Spleen (tissue), 11 donors: Measurements from ENCODE around the gene TTC23. TPM values are rescaled to one million over a fixed set of nuclear protein-coding genes. Genes with fewer than 3 reads are reported as not detected.
A peak's percentile ranks its signal among the peaks of the same experiment; 100 is the strongest.

Experiments
- DNase-seq: peaks from one replicate; pipeline ENCODE4 v3.0.0-alpha.2; 2020
- H3K27ac ChIP-seq, 8 donors: fragments of 200-600 bp; sonication (generic) in 7 of 8; 1 replicate in 4 of 8; 2 replicates in 4 of 8; pipeline versions ENCODE4 v1.5.0 to v1.8.0; 2016 to 2021; ENCODE audit warnings: inconsistent platforms in 4 of 8, mild to moderate bottlenecking in 4 of 8, moderate library complexity in 1 of 8
- H3K27me3 ChIP-seq, 7 donors: fragments of 200-600 bp; sonication (generic) in 6 of 7; replicated peaks in 1 of 7; 1 replicate in 4 of 7; 2 replicates in 3 of 7; pipeline versions ENCODE4 v1.5.0 to v1.8.0; 2016 to 2021; ENCODE audit warnings: inconsistent platforms in 3 of 7, mild to moderate bottlenecking in 1 of 7
- H3K36me3 ChIP-seq, 6 donors: fragments of 200-600 bp; sonication (generic) in 5 of 6; 1 replicate in 4 of 6; 2 replicates in 2 of 6; pipeline versions ENCODE4 v1.5.0 to v1.8.0; 2016 to 2021; ENCODE audit warnings: inconsistent platforms in 2 of 6
- H3K4me1 ChIP-seq, 6 donors: fragments of 200-600 bp; sonication (generic) in 5 of 6; 1 replicate in 3 of 6; 2 replicates in 3 of 6; pipeline versions ENCODE4 v1.5.0 to v1.8.0; 2016 to 2021; ENCODE audit warnings: inconsistent platforms in 3 of 6
- H3K4me3 ChIP-seq, 8 donors: fragments of 200-600 bp; sonication (generic) in 7 of 8; 1 replicate in 4 of 8; 2 replicates in 4 of 8; pipeline versions ENCODE4 v1.5.0 to v1.8.0; 2016 to 2021; ENCODE audit warnings: inconsistent platforms in 4 of 8, mild to moderate bottlenecking in 4 of 8, moderate library complexity in 2 of 8
- H3K9me3 ChIP-seq, 8 donors: fragments of 200-600 bp; sonication (generic) in 7 of 8; 1 replicate in 4 of 8; 2 replicates in 4 of 8; pipeline versions ENCODE4 v1.5.0 to v1.8.0; 2016 to 2021; ENCODE audit warnings: inconsistent platforms in 4 of 8
- POLR2A ChIP-seq, 3 donors: fragments of 450-650 bp; IDR thresholded peaks; one replicate each; pipeline ENCODE4 v1.5.1; 2017; ENCODE audit warnings: antibody characterized with exemption in 3 of 3, mild to moderate bottlenecking in 1 of 3
- POLR2AphosphoS5 ChIP-seq, 3 donors: sonication (generic); formaldehyde crosslinking; IDR thresholded peaks; one replicate each; pipeline ENCODE4 v1.5.1; 2017; ENCODE audit warnings: antibody characterized with exemption in 3 of 3
- WGBS, 5 donors: extraction: QIAGEN DNeasy Blood & Tissue Kit in 3 of 5; methylation state at CpG; one replicate each; pipeline versions ENCODE4 v1.1.5 to v1.1.7; 2013 to 2018; 5-methylcytosine and 5-hydroxymethylcytosine counted together
- intact Hi-C: fragments of 100-400 bp; cut with DNase I; formaldehyde crosslinking; loops from one replicate; pipeline ENCODE4 v1.15.0; 2023; ENCODE audit warnings: low total_unique reads
- polyA plus RNA-seq, 3 donors: library from polyadenylated mRNA; stranded (reverse); fragments of 200-250 nt; gene quantifications; one replicate each; pipeline ENCODE4 v1.2.1, GENCODE V29; 2013
- total RNA-seq, 7 donors: library from RNA; depleted of rRNA in 3 of 7; stranded (reverse); fragments of >200 nt in 3 of 7; fragmentation: NEBNext Ultra II Directional in 4 of 7; extraction: Animal tissue kit (Norgen Biotek cat#: 25700) in 4 of 7; gene quantifications; one replicate each; pipeline versions ENCODE4 v1.1.0 to v1.2.1, GENCODE V29; 2016 to 2021
- TF ChIP-seq, protein P1 (sequence below), 11 experiments: fragments of 200-600 bp in 7 of 11; fragments of 450-650 bp in 4 of 11; sonication (generic) in 4 of 11; IDR thresholded peaks in 8 of 11; conservative IDR thresholded peaks in 3 of 11; 1 replicate in 7 of 11; 2 replicates in 4 of 11; pipeline versions ENCODE4 v1.4.0 to v1.8.0; 2016 to 2021; ENCODE audit warnings: antibody characterized with exemption in 11 of 11, inconsistent platforms in 4 of 11, mild to moderate bottlenecking in 1 of 11
- donor health status: healthy with polysubstance abuse.
- donor health status: DM: no; HTN: no; CAD: no; lungs with moderate emphysema.
- donor health status: DM: no; HTN: no; CAD: no.
- donor health status: Bipolar disorder and iron deficiency.
- donor health status: healthy.
- donor health status: DM: no; HTN: no; CAD: no.
- donor health status: DM: yes; HTN: yes; CAD: no.

TTC23 gene
- total and polyA plus RNA-seq, 10 donors: 3.6 to 17.0 (median 12.0) TPM

DNA sequence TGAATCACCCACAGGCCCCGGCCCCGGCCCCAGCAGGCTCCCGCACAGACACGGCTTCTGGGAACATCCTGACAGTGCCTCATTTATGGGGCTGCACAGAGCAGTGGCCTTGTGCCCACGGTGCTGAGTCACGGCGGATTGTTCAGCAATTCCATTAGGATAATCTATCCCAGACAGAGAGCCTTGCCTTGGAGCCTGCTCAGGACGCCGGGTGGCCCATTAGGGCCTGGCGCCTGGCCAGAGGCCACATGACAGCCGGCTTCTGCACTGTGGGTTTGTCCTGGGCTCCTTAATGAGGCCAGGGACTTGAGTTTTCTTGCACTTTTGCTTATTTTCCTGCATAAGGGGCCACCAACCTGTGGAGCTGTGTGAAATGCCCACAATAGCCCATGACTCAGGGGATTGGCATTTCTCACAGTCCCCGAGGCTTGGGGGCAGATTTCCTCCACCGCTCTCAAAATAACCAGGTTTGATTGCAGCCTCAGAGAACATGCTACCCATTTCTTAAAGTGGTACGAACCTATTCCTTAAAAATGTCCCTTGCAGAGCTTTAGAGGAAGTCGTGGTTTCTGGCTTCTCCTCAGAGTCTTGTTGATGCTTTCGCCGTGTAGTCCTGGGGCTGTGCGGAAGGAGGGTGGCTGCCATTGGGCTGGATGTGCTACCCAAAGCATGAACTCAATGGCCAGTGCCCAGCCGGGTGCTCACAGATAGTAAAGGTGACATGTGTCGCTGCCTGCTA, 125.5 kb downstream of the TTC23 start:
- H3K4me1 ChIP-seq: peaks cover 3 to 16% (median 10%) of the 10 kb centered on the region in 6 donors
- WGBS, 5 donors: 14 to 28% (median 22%) methylated on average over 19 to 20 of the region's 20 CpGs
- TF ChIP-seq POLR2AphosphoS5 (IDR thresholded peaks at IDR 0.05): peak; percentile 22 to 30 (median 30)
- TF ChIP-seq, protein P1, sequence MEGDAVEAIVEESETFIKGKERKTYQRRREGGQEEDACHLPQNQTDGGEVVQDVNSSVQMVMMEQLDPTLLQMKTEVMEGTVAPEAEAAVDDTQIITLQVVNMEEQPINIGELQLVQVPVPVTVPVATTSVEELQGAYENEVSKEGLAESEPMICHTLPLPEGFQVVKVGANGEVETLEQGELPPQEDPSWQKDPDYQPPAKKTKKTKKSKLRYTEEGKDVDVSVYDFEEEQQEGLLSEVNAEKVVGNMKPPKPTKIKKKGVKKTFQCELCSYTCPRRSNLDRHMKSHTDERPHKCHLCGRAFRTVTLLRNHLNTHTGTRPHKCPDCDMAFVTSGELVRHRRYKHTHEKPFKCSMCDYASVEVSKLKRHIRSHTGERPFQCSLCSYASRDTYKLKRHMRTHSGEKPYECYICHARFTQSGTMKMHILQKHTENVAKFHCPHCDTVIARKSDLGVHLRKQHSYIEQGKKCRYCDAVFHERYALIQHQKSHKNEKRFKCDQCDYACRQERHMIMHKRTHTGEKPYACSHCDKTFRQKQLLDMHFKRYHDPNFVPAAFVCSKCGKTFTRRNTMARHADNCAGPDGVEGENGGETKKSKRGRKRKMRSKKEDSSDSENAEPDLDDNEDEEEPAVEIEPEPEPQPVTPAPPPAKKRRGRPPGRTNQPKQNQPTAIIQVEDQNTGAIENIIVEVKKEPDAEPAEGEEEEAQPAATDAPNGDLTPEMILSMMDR (IDR thresholded peaks at IDR 0.05 in 8 of 11, conservative IDR thresholded peaks at IDR 0.05 in 3 of 11): no peak
- intact Hi-C loops: no loop called here
- H3K9me3 ChIP-seq: no peaks in the 10 kb centered on the region
- peak overlapping the region in 5 of 8 donors; percentile 24 to 58 (median 55) for H3K27ac ChIP-seq
- H3K4me3 ChIP-seq: peak overlapping the region in 3 of 8 donors; percentile 9 to 37 (median 14)
- peaks cover 0 to 4% (median 0%) of the 10 kb centered on the region in 6 donors for H3K36me3 ChIP-seq
- H3K27me3 ChIP-seq: peaks cover 0 to 19% (median 0%) of the 10 kb centered on the region in 7 donors
- DNase-seq: no peak

DNA sequence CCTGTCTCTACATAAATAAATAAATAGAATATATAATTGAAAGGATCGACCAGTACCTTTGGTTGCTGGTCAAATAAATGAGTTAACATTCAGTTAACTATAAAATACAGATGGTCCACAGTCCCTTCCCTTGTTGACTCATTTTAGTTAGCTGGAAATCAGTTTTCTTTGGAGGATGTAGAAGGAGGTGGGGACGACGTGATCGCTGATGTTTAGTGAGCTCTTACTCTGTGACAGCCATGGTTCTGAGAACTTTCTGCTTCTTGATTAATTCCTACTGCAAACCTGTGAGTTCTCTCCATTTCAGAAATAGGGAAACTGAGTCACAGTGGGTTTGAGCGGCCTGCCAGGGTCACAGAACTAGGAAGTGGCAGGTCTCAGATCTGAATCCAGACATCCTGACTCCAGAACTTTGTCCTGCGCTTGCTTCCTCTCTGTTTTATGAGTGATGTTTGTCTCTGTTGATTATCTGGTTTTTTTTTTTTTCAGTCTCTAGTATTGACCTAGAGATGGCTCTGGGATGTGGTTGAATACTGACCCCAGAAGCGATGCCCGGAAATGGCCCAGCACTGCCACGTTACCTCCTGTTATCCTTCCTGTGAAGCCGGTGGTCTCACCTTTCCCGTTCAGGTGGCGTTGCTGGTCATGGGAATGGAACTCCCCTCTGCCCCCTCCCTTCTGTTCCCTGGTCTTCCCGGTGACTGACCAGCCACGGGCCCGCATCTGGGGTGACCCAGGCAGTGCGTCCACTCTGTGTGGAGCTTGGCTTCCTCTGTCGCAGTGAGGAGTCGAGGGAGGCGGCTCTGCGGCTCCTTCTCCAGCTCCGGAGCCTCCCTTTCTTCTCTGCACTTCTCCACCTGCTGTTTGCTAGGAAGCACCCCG, 126.3 kb downstream of the TTC23 start:
- Histone ChIP-seq H3K4me3 (peak overlapping the region in 3 of 8 donors; percentile 9 to 37 (median 14)), H3K27ac (peak overlapping the region in 5 of 8 donors; percentile 24 to 58 (median 55)), H3K36me3 (peaks cover 0 to 4% (median 0%) of the 10 kb centered on the region in 6 donors), H3K4me1 (peaks cover 3 to 16% (median 10%) of the 10 kb centered on the region in 6 donors), H3K9me3 (no peaks in the 10 kb centered on the region), H3K27me3 (peaks cover 0 to 19% (median 0%) of the 10 kb centered on the region in 7 donors)
- no peak for DNase-seq
- intact Hi-C loops: no loop called here
- WGBS, 5 donors: 53 to 73% (median 67%) methylated on average over 20 to 22 of the region's 22 CpGs
- TF ChIP-seq POLR2AphosphoS5 (IDR thresholded peaks at IDR 0.05) (no peak), POLR2A (IDR thresholded peaks at IDR 0.05) (no peak)
- TF ChIP-seq, protein P1 (IDR thresholded peaks at IDR 0.05 in 8 of 11, conservative IDR thresholded peaks at IDR 0.05 in 3 of 11): no peak

DNA sequence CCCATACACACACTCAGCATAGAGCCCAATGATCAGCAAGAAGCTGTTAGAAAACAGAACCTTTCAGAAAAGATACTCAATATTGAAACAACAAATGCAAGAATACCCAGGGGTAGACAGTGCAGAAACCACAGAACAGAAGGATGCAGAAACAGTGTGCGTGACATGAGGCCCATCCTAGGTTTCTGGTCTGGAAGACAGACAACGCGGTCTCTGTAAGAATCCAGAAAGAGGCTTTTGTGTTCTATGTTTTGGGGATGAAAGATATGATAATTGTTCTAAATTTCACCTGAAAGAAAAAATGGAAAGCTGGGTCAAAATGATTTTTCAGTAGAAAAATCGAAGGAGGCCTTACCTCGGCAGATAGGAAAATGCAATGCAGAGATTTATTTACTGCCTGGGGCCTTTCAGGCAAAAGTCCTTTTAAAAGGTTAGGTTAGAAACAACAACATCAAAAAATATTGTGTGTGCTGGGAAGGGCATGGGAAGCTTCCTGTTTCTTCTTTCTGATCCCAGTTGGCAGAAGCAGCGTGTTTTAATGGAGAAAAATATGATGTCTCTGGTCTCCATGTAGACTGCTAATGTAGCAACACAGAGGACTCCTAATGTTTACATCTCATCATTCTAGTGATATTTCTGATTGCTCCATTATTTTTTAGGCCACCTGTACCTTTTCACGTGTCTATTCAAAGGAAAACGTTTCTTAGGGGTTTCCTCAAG, 127.5 kb downstream of the TTC23 start:
- Histone ChIP-seq H3K4me1 (peaks cover 3 to 16% (median 10%) of the 10 kb centered on the region in 6 donors), H3K9me3 (no peaks in the 10 kb centered on the region), H3K36me3 (peaks cover 0 to 4% (median 0%) of the 10 kb centered on the region in 6 donors), H3K27me3 (peaks cover 0 to 19% (median 0%) of the 10 kb centered on the region in 7 donors), H3K4me3 (no peak overlapping the region), H3K27ac (no peak overlapping the region)
- 72 to 81% (median 76%) methylated on average over 8 of the region's 8 CpGs for WGBS, 5 donors
- TF ChIP-seq, protein P1 (IDR thresholded peaks at IDR 0.05 in 8 of 11, conservative IDR thresholded peaks at IDR 0.05 in 3 of 11): no peak
- no peak for TF ChIP-seq POLR2A (IDR thresholded peaks at IDR 0.05)
- TF ChIP-seq POLR2AphosphoS5 (IDR thresholded peaks at IDR 0.05): no peak
- intact Hi-C loops: no loop called here
- no peak for DNase-seq
